ENCODE data around the gene RXRG. TPM values are rescaled to one million over a fixed set of nuclear protein-coding genes. Genes with fewer than 3 reads are reported as not detected.

RXRG gene
- total RNA-seq (10 to 100 TPM in 3 of 10 donors, 1 to 10 TPM in 7; 1.8 to 16.3 (median 4.6) TPM), polyA plus RNA-seq (1 to 10 TPM; 1.2 to 2.3 TPM)
- long read RNA-seq, donor 1, partial matches to known transcripts, result 1 of 2 reads
- long read RNA-seq, donor 1, other reads (novel, unspliced or antisense), result 0 of 2 reads
- long read RNA-seq, donor 2, transcript RXRG-201 (10 exons, 2,041 nt), result major isoform, 15 of 29 reads
- long read RNA-seq, donor 2, partial matches to known transcripts, result 9 of 29 reads
- long read RNA-seq, donor 2, other reads (novel, unspliced or antisense), result 4 of 29 reads
- long read RNA-seq, donor 3, partial matches to known transcripts, result 1 of 2 reads
- long read RNA-seq, donor 3, other reads (novel, unspliced or antisense), result 0 of 2 reads

DNA sequence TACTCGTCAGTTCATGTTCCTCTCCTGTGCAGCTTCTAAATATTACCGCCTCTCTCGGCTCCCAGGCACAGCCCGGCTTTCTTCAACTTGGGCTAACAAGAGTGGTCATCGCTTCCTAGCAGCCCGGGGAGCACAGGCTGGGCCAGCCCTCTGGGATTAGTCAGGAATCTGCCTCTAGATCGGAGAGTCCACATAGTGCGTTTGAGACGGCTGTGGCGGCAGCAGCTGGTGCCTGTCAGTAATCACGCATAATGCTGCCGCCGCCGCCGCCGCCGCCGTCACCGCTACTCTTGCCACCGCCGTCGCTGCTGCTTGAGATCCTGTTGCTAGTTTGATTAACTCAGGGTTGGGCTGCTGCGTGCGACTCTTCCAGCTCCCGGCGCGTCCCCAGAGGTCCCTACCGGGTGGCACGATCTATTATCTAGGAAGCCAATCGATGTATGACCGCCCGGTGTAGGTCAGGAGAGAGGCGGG lies at the start of gene RXRG:
TSS of gene RXRG (minus strand) at position 230 of the 474 bp plus-strand sequence. CDS start 233 bp downstream, outside the sequence.
- intact Hi-C loops (cut with DNase I), result loop anchor here in 3 of 10 donors (5.0 to 10.0 kb wide), 3 partner anchors 33 to 100 kb away; partner anchors contain the start of gene LRRC52 (in 1 of the 3)
- peaks cover 0 to 61% (median 6%) of the 10 kb centered on the region in 7 donors for H3K27me3 ChIP-seq
- ATAC-seq, result peak; percentile 53 to 75 (median 66)

DNA sequence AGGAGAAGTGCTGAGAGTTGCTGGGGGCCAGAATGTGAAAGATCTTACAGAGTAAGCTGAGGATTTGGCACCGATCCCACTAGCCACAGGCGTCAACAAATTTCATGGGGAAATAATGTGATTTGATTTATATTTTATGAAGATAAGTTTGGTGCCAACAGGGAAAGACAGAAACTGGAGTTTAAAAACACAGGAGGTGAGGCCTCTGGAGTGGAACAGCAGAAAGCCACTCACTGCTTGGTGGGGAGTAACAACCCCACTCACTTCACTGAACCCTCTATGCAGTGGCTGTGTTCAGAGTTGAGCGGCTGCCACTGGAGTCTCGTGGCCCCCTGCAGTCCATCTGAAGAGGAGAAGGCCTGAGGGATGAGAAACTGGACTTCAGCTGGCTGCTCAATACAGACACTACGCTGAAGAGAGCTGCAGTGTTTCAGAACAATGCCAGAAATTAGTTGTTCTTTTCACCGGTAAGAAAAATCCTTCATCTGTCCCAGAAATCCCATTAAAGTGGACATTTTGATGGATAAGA lies 48.0 kb upstream of the RXRG start:
- intact Hi-C loops (cut with DNase I), result loop anchor here in 1 of 10 donors (10.0 kb wide), 1 partner anchor 102 kb away; no protein-coding TSS in a partner anchor
- H3K27me3 ChIP-seq, result no peaks in the 10 kb centered on the region
- H3K9me3 ChIP-seq, result no peaks in the 10 kb centered on the region
- H3K27ac ChIP-seq, result no peak overlapping the region
- no peak overlapping the region for H3K4me3 ChIP-seq
- peaks cover 0 to 51% (median 7%) of the 10 kb centered on the region in 9 donors for H3K4me1 ChIP-seq
- WGBS, 2 donors, result 86 to 87% methylated on average over 6 of the region's 6 CpGs
- DNase-seq (no peak), ATAC-seq (no peak)
- H3K36me3 ChIP-seq, result no peaks in the 10 kb centered on the region
- TF ChIP-seq, protein P1, sequence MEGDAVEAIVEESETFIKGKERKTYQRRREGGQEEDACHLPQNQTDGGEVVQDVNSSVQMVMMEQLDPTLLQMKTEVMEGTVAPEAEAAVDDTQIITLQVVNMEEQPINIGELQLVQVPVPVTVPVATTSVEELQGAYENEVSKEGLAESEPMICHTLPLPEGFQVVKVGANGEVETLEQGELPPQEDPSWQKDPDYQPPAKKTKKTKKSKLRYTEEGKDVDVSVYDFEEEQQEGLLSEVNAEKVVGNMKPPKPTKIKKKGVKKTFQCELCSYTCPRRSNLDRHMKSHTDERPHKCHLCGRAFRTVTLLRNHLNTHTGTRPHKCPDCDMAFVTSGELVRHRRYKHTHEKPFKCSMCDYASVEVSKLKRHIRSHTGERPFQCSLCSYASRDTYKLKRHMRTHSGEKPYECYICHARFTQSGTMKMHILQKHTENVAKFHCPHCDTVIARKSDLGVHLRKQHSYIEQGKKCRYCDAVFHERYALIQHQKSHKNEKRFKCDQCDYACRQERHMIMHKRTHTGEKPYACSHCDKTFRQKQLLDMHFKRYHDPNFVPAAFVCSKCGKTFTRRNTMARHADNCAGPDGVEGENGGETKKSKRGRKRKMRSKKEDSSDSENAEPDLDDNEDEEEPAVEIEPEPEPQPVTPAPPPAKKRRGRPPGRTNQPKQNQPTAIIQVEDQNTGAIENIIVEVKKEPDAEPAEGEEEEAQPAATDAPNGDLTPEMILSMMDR (IDR thresholded peaks at IDR 0.05), result no peak

More for the DNA sequence above, at the start of gene RXRG:
- H3K4me3 ChIP-seq, result peak within 1 kb of the TSS; percentile 23 to 61 (median 48)
- no peaks in the 10 kb centered on the region for H3K36me3 ChIP-seq
- peak; percentile 26 to 64 for DNase-seq
- TF ChIP-seq, protein P1 (IDR thresholded peaks at IDR 0.05), result no peak
- H3K27ac ChIP-seq, result peak within 1 kb of the TSS in 6 of 10 donors; percentile 41 to 73 (median 58)
- WGBS, 2 donors, result 1 to 2% methylated on average over 33 of the region's 33 CpGs
- peaks cover 0 to 25% (median 14%) of the 10 kb centered on the region in 9 donors for H3K4me1 ChIP-seq
- H3K9me3 ChIP-seq, result no peaks in the 10 kb centered on the region

DNA sequence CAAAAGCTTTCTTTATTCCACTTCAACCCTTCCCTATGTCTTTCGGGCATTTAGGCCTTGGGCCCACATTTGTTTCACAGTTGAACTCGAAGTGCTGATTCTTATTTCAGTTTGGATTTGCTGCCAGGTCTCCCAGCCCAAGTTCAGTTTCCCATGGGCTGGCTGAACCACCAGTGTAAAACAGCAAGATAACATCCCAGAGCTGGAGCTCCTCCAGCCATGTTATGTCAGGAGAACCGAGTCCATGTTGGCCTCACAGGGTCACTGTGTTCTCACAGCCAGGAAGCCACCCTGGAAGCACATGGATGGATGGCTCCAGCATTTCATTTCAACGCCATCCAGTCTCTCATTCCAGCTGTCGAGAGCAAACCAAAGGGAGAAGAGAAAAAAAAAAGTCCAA lies 45.2 kb upstream of the RXRG start:
- Histone ChIP-seq H3K27ac (peak overlapping the region in 6 of 10 donors; percentile 33 to 70 (median 40)), H3K4me3 (no peak overlapping the region), H3K4me1 (peaks cover 0 to 58% (median 19%) of the 10 kb centered on the region in 9 donors), H3K27me3 (peaks cover 0 to 5% (median 0%) of the 10 kb centered on the region in 7 donors), H3K36me3 (no peaks in the 10 kb centered on the region), H3K9me3 (no peaks in the 10 kb centered on the region)
- TF ChIP-seq, protein P1 (IDR thresholded peaks at IDR 0.05), result no peak
- intact Hi-C loops (cut with DNase I), result loop anchor here in 1 of 10 donors (10.0 kb wide), 1 partner anchor 105 kb away; no protein-coding TSS in a partner anchor
- 30 to 35% methylated on average over 5 of the region's 5 CpGs for WGBS, 2 donors
- DNase-seq (peak; percentile 56 to 82), ATAC-seq (peak; percentile 85 to 96 (median 91))

DNA sequence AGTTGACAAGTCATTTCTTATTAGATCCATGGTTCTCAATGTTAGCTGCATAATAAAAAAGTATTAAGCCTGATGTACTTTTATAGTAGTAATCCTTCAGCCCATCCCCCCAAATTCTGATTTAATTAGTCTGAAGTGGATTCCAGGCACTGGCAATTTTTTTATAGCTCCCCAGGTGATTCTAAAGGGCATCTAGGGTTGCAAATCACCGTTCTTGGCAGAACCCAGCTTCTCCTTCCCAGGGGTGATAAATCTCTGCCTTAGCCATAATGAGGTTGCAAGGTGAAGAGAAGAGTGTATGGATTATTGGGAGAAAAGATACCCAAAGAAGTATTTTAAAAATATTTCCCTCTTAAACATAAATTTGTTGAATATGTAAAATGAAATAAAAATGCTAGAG lies 43.0 kb upstream of the RXRG start:
- TF ChIP-seq, protein P1 (IDR thresholded peaks at IDR 0.05), result no peak
- H3K36me3 ChIP-seq, result no peaks in the 10 kb centered on the region
- ATAC-seq, result no peak
- H3K4me3 ChIP-seq, result no peak overlapping the region
- DNase-seq, result no peak
- H3K27ac ChIP-seq, result peak overlapping the region in 2 of 10 donors; percentile 31 to 47
- H3K9me3 ChIP-seq, result no peaks in the 10 kb centered on the region
- intact Hi-C loops (cut with DNase I), result loop anchor here in 2 of 10 donors (5.0 to 10.0 kb wide), 2 partner anchors 36 to 73 kb away; no protein-coding TSS in a partner anchor
- peaks cover 0 to 65% (median 31%) of the 10 kb centered on the region in 9 donors for H3K4me1 ChIP-seq
- H3K27me3 ChIP-seq, result peaks cover 0 to 5% (median 0%) of the 10 kb centered on the region in 7 donors
- WGBS, 2 donors, result 28 to 31% methylated on average over 1 of the region's 1 CpG
